Measurements from ENCODE around the gene SF3A1. TPM values are rescaled to one million over a fixed set of nuclear protein-coding genes. Genes with fewer than 3 reads are reported as not detected.

Gene SF3A1
- total RNA-seq, 2 donors from 2014 or later = 229 to 281 TPM

DNA sequence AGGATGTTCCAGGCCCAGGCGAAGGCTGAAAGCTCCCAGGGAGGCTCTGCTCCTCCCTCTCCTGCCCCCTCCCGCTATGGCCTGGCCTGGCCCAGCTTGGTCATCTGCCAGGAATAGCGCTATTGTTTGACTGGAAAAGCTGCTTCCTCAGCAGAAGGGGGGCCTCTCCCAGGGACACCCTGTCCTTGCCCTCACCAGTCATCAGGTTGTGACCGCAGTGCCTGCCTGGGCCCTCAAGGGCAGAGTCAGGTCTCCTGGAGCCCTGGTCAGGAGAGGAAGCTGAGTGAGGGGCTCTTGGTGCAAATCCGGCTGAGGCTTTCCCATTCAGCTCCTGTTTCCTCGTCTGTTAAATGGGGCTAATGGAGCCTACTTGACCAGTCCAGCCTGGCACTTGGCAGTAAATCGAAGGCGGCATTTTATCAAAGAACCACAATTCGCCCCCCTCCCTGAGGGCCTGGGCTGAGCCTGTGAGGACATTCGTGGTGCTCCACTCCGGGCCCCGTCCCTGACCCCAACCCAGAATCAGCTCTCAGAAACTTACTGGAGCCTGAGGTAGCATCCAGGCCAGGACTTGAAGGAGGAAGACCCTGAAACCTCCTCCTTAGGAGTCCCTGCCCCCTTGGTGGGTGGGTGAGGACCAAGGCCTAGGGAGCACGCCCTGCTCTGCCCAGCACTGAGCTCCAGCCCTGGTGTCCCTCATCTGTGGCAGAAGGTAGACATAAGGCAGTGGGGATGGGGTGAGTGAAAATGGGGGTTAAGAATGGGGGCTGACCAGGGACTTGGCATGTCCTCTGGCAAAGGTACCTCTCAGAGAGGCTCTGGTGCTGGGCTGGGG is 65.4 kb downstream of the SF3A1 start:
- DNase-seq (ENCODE audit: low spot score in 2 of 2) = no peak
- peak overlapping the region in 1 of 2 donors; percentile 87 for H3K27ac Mint-ChIP-seq

DNA sequence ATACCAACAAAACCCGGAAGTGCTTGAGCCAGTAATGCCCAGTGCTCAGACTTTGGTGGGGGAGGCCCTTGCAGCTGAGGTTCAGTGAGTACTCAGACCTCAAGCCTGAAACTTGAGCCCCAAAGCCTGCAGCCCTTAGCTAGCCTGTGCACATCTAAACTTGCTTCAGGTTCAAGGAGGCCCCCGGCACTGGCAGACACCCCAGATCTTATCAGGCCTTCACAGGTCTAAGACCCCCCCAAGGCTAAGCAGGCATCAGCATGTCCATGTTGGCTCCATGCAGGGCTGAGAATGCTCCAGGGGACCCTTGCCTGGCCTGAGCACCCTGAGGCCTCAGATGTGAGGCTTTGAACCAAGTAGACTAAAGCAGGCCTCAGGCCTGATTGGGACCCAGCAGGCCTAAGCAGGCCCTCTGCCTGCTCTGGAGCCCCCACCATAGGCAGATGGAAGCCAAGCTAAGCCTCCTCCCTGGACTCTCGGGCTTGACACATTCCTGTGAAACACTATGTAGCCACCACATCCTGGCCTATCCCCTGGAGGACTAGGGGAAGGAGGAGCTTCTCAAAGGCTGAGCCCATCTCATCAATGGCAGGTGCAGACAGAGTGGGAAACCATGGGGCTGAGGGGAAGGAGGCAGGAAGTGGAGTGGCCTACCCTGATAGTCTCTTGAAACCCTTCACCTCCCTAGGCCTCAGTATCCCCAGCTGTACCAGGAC is 66.2 kb downstream of the SF3A1 start:
- ATAC-seq (no peak), DNase-seq (ENCODE audit: low spot score in 2 of 2) (no peak)
- Mint-ChIP-seq H3K27ac (peak overlapping the region; percentile 87 to 94), H3K36me3 (no peaks in the 10 kb centered on the region), H3K9me3 (no peaks in the 10 kb centered on the region)

More for the DNA sequence above, 65.4 kb downstream of the SF3A1 start:
- Mint-ChIP-seq H3K9me3 (no peaks in the 10 kb centered on the region), H3K36me3 (no peaks in the 10 kb centered on the region)
- no peak for ATAC-seq

DNA sequence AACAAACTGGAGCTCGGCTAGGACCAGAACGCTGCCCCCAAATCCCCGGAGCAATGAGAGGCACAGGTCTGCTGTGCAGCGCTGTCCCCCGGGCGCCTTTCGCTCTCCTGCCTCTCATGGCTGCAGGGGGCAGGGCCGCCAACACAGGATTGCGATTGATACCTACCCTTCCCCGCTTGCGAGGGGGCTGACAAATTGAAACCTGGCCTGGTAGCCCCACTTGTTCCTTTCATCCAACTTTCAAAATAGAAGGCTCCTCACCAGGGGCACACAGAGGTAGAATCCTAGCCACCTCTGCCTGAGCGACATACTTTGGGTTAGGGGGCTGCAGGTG is 66.7 kb downstream of the SF3A1 start:
- no peaks in the 10 kb centered on the region for H3K36me3 Mint-ChIP-seq
- no peak for DNase-seq (ENCODE audit: low spot score in 2 of 2)
- peak; percentile 19 for ATAC-seq
- H3K27ac Mint-ChIP-seq = peak overlapping the region; percentile 87 to 94
- H3K9me3 Mint-ChIP-seq = no peaks in the 10 kb centered on the region

GRCh38 chr22:30289141-30289979 is 67.3 kb downstream of the SF3A1 start, which contains the start of gene CASTOR1:
Gene CASTOR1 (minus strand): TSS chr22:30289505. CDS start chr22:30289497, 8 bp downstream.
- no peaks in the 10 kb centered on the region for H3K9me3 Mint-ChIP-seq
- H3K27ac Mint-ChIP-seq = peak within 1 kb of the TSS; percentile 87 to 94
- DNase-seq (ENCODE audit: low spot score in 2 of 2) = peak; percentile 94 to 95
- peak; percentile 85 to 88 for ATAC-seq
- H3K36me3 Mint-ChIP-seq = no peaks in the 10 kb centered on the region

DNA sequence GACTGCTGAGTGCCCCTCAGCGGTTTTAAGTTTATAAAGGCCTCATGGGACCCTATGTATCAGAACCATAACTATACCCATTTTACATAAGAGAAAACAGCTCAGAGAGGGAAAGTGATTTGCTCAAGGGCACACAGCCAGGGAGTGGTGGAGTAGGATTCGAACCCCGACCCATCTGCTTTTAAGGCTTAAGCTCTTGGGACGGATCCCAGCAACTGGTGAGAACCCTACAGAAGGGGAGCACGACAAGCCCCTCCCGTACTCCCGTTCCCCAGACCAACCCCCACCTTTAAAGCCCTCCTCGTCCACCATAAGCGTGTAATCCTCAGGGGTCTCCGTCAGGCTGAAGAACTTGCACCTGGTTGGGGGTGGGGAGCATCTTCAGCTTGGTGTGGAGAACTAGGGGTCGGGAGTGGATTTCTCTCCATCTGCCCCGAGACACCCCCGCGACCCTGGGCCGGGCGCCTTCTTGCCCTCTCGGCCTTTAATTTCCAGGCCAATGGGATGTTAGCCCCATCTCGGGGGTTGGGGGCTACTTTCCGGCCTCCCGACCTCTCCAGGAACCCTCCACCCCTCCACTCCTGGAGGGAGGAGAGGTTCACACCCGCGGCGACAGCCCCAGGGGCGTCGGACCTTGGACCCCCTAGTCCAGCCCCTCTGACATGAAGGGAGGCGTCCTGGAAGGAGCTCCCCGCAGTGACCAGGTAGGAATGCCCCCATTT is 68.1 kb downstream of the SF3A1 start:
- no peaks in the 10 kb centered on the region for H3K36me3 Mint-ChIP-seq
- ATAC-seq (no peak), DNase-seq (ENCODE audit: low spot score in 2 of 2) (no peak)
- H3K27ac Mint-ChIP-seq = peak overlapping the region; percentile 57 to 89
- H3K9me3 Mint-ChIP-seq = no peaks in the 10 kb centered on the region

DNA sequence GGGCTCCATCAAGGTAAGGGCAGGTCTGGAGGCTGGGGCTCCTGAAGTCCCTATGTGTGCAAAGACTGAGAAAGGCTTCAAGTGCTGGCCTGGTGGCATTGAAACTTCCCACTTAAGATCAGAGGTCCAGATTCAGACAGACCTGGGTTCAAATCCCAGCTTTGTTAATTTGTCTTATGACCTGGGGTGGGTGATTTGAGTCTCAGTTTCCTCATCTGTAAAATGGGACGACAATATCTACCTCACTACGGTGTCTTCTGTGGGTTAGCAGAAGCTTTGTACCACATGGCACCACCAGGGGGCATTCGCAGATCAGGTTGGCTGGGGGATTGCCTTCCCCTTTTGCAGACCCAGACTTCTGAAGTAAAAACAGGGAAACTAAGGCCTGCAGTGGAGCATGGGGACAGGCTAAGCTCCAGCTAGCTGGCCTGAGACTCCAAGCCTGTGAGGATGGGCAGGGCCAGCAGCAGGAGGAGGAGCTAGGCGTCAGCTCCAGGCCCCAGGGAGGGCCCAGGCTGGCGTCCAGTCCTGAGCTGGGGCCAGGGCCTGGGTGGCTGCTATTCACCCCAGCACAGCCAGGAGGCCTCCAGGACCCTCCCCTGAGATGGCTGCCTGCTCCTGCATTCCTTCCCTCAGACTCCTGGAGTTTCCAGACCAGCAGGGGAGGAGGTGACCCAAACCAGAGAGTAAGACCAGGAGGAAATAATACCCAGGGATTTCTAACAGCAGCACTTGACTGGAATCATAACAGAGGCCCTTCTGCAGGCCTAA is 68.9 kb downstream of the SF3A1 start:
- Mint-ChIP-seq H3K27ac (peak overlapping the region; percentile 57 to 89), H3K9me3 (no peaks in the 10 kb centered on the region), H3K36me3 (no peaks in the 10 kb centered on the region)
- DNase-seq (ENCODE audit: low spot score in 2 of 2) = peak; percentile 82 to 88
- peak; percentile 48 to 53 for ATAC-seq

DNA sequence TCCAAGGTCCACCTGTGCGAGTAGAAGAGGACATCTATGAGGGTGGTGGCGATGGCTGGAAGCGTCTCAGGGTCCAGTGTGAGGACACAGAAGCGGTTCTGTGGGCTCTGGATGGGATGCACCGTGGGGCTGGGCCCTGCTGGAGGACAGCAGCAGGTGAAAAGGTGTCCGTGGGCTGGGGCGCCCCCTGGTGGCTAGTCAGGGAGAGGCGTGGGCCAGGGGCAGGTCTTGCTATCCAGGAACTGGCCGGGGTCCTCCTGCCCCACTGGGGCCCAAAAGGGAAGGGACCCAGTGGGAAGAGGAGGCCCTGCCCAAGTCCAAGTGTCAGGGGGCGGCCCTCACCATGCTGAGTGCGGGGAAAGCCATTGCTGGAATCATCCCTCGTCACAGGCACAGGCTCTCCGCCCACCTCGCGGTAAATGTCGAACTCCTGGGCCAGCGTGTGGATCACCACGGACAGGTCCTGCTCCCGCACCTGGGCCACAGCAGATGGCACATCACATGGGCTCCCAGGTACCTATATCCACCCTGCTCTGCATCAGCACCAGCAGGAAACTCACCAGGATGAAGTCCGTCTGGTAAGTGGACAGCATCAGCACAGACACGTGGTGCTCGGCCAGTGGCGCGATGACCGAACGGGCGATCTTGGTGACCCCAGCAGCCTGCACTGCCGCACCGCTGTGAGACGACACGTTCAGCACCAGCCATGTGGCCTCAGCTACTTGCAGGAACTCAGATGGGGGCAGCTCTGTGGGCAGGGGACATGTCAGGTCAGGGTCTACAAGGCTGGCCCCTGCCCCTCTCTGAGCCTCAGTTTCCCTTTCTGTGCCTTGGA is 69.7 kb downstream of the SF3A1 start:
- no peaks in the 10 kb centered on the region for H3K36me3 Mint-ChIP-seq
- DNase-seq (ENCODE audit: low spot score in 2 of 2) (peak; percentile 84 to 96), ATAC-seq (peak; percentile 35 to 42)
- peak overlapping the region in 1 of 2 donors; percentile 75 for H3K27ac Mint-ChIP-seq
- H3K9me3 Mint-ChIP-seq = no peaks in the 10 kb centered on the region

DNA sequence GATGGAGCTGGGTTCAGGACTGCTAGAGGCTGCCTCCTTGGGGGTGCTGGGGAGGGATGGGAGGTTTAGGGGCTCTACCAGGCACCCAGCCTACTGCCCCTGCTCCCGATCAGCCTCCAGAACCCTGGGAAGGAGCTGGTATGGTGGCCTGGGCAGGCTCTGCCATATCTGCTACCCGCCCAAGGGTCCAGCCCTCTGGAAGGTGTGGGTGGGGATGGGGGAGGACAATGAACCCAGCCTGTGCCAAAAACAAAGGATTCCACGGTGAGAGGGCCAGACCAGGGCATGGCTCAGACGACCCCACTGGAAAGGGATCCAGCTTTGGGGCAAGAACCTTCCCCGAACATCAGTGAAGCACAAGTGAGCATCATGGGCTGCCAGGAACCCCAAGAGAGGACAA is 70.4 kb downstream of the SF3A1 start:
- Mint-ChIP-seq H3K9me3 (no peaks in the 10 kb centered on the region), H3K27ac (peak overlapping the region in 1 of 2 donors; percentile 75), H3K36me3 (no peaks in the 10 kb centered on the region)

GRCh38 chr22:30285846-30286200 is 70.9 kb downstream of the SF3A1 start:
- H3K9me3 Mint-ChIP-seq = no peaks in the 10 kb centered on the region
- DNase-seq (ENCODE audit: low spot score in 2 of 2) (no peak), ATAC-seq (no peak)
- H3K27ac Mint-ChIP-seq = no peak overlapping the region
- no peaks in the 10 kb centered on the region for H3K36me3 Mint-ChIP-seq

More for the DNA sequence above, 70.4 kb downstream of the SF3A1 start:
- ATAC-seq (no peak), DNase-seq (ENCODE audit: low spot score in 2 of 2) (no peak)

DNA sequence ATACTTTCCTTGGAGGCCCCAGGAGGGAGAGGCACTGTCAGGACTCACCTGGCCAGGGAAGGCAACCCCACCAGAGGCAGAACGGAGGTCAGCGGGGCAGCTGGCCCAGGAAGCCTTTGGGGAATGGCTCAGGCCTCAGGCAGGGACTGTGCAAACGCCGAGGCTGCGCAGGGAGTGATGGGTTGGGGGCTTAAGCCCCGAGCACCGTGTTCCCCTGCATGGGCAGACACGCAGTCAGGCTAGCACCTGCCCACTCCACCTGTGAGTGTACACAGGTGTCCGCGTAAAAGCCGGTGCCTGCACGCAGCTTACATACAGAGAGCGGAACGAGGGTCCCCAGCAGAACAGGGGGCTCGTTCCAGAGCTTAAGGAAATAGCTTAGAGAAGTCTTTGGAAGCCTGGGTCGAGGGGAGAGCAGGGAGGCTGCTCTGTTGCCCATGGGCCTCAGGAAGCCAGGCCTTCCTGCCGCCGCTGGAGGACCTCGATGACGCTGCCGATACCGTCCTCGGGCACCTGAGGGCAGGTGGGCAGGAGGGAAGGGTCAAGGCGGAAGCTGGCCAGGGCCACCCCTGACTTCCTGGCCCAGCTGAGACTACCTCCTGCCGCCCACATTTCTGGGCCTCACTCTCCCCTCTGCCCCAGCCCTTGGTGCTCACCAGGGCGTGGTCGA is 71.4 kb downstream of the SF3A1 start:
- Mint-ChIP-seq H3K27ac (peak overlapping the region in 1 of 2 donors; percentile 44), H3K36me3 (no peaks in the 10 kb centered on the region), H3K9me3 (no peaks in the 10 kb centered on the region)
- ATAC-seq = no peak
- DNase-seq (ENCODE audit: low spot score in 2 of 2) = no peak

DNA sequence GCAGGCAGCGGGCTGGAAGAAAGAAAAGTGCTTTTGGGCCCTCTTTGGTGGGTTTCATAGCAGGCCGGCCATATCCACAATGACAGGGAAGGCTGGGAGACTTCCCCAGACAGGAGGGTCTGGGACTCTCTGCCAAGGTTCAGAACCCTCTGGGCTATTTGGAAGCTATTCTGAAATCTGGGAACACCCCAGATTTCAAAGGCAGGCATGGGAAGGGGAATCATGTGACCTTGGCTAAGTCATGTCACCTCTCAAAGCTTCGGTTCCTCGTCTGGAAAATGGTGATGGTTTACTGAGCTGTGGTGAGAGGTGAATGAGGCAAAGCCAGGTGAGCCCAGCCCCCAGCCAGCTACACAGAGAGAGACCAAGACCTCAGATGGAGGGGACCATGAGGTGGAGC is 72.0 kb downstream of the SF3A1 start:
- ATAC-seq (no peak), DNase-seq (ENCODE audit: low spot score in 2 of 2) (no peak)
- Mint-ChIP-seq H3K27ac (peak overlapping the region in 1 of 2 donors; percentile 44), H3K9me3 (no peaks in the 10 kb centered on the region), H3K36me3 (no peaks in the 10 kb centered on the region)

DNA sequence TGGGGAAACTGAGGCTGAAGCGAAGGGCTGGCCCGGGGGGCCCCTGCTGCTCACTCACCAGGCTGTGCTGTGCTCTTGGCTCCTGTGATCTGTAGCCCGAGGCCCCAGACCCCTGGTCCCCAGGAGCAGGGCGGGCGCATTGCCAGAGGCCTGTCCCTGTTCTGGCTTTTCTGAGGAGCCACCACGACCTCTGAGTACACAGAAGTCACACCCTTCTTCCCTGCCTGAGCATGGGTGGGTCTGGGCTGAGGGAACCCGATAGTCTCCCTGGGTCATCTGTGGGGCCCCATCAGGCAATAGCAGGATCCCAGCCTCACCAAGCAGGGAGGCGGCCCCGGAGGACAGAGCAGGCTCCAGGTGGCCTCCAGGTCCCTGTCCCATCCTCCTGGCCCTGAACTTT is 72.5 kb downstream of the SF3A1 start:
- Mint-ChIP-seq H3K27ac (peak overlapping the region in 1 of 2 donors; percentile 14), H3K36me3 (no peaks in the 10 kb centered on the region), H3K9me3 (no peaks in the 10 kb centered on the region)
- ATAC-seq = no peak
- no peak for DNase-seq (ENCODE audit: low spot score in 2 of 2)

GRCh38 chr22:30283342-30283741 is 73.4 kb downstream of the SF3A1 start:
- Mint-ChIP-seq H3K36me3 (no peaks in the 10 kb centered on the region), H3K27ac (peak overlapping the region; percentile 36 to 72), H3K9me3 (no peaks in the 10 kb centered on the region)
- DNase-seq (ENCODE audit: low spot score in 2 of 2) (no peak), ATAC-seq (no peak)

GRCh38 chr22:30282616-30283046 is 74.1 kb downstream of the SF3A1 start:
- peak overlapping the region in 1 of 2 donors; percentile 72 for H3K27ac Mint-ChIP-seq
- no peak for DNase-seq (ENCODE audit: low spot score in 2 of 2)
- ATAC-seq = no peak
- H3K36me3 Mint-ChIP-seq = no peaks in the 10 kb centered on the region
- no peaks in the 10 kb centered on the region for H3K9me3 Mint-ChIP-seq
